Measurements from ENCODE around the gene ZC3H12D. TPM values are rescaled to one million over a fixed set of nuclear protein-coding genes. Genes with fewer than 3 reads are reported as not detected.

Gene ZC3H12D
- total and polyA plus RNA-seq, 7 donors = 0.71 to 9.2 (median 3.6) TPM

GRCh38 chr6:149397384-149397783 is 87.4 kb downstream of the ZC3H12D start:
- no peak for DNase-seq
- Histone ChIP-seq H3K27ac (no peak overlapping the region), H3K27me3 (no peaks in the 10 kb centered on the region), H3K9me3 (no peaks in the 10 kb centered on the region), H3K36me3 (peaks cover 0 to 54% (median 12%) of the 10 kb centered on the region in 4 donors), H3K4me3 (no peak overlapping the region), H3K4me1 (peaks cover 0 to 18% (median 10%) of the 10 kb centered on the region in 4 donors)
- intact Hi-C loops (cut with DNase I) = no loop called here
- TF ChIP-seq EP300 (IDR thresholded peaks at IDR 0.05) (no peak), POLR2A (IDR thresholded peaks at IDR 0.05) (no peak)
- 95 to 97% methylated on average over 6 of the region's 6 CpGs for WGBS, 2 donors

Small RNAs within 50 kb of the gene (small RNA-seq; reads per million reads assigned to genes)
- 0 to 0.32 (median 0) reads per million in 3 donors for gene RNU7-3P

Other genes starting within 250 kb of the ZC3H12D start
- 100 to 1,000 TPM; 100 to 149 (median 110) TPM for gene TAB2, start 167.3 kb downstream of the ZC3H12D start, total RNA-seq
- 10 to 100 TPM; 33.4 to 44.6 (median 44.4) TPM for gene TAB2, start 167.3 kb downstream of the ZC3H12D start, polyA plus RNA-seq
- 10 to 100 TPM in 1 of 4 donors, 1 to 10 TPM in 3; 3.4 to 11.1 (median 5.7) TPM for gene SUMO4, start 84.8 kb downstream of the ZC3H12D start, total RNA-seq
- under 1 TPM in 1 of 3 donors, not detected in 2; 0.39 TPM for gene SUMO4, start 84.8 kb downstream of the ZC3H12D start, polyA plus RNA-seq
- gene PPIL4, start 61.0 kb upstream of the ZC3H12D start, total RNA-seq = 10 to 100 TPM; 31.3 to 35.0 (median 31.9) TPM
- 10 to 100 TPM; 15.6 to 18.6 (median 17.6) TPM for gene PPIL4, start 61.0 kb upstream of the ZC3H12D start, polyA plus RNA-seq
- gene GINM1, start 81.4 kb upstream of the ZC3H12D start, total RNA-seq = 10 to 100 TPM; 61.6 to 82.4 (median 74.4) TPM
- 10 to 100 TPM; 15.5 to 32.6 (median 27.0) TPM for gene GINM1, start 81.4 kb upstream of the ZC3H12D start, polyA plus RNA-seq
- gene KATNA1, start 163.7 kb upstream of the ZC3H12D start, total RNA-seq = 10 to 100 TPM; 17.5 to 22.5 (median 20.6) TPM
- gene KATNA1, start 163.7 kb upstream of the ZC3H12D start, polyA plus RNA-seq = 10 to 100 TPM in 2 of 3 donors, 1 to 10 TPM in 1; 9.0 to 15.6 (median 11.1) TPM
- 10 to 100 TPM; 23.8 to 31.6 (median 25.2) TPM for gene LATS1, start 233.1 kb upstream of the ZC3H12D start, total RNA-seq
- 1 to 10 TPM; 3.6 to 8.0 (median 4.9) TPM for gene LATS1, start 233.1 kb upstream of the ZC3H12D start, polyA plus RNA-seq

Measured in sigmoid colon (tissue), 7 donors.